Stimulated activated CD4-positive, alpha-beta T cell treated with anti-CD3 and anti-CD28 coated beads, Interleukin-2, amount 100 ng/mL, for 48 hours (primary cell): ENCODE measurements around the gene HAO1.

ENCODE experiments used
- DNase-seq, 2 donors: peaks; one replicate each; pipeline ENCODE4 v3.0.0-alpha.2; 2020

HAO1 gene

DNA sequence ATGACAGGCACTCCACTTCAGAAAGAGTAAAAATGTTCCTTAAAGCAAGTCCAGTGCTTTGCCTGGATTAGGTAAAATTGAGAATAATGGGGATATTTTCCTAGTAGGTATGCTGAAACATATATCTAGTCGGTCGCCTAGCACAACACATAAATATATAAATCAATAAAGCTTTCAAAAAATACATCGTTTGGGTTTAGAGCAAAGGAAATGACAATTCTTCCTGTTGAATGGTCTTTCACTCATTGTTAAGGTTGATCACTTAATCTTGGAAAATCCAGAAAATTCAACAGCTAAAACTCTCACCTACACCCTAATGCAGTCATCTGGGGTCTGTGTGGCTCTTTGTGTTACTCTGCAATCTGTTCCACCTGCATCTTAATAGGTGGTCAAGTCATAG is 13.9 kb downstream of the HAO1 start:
- no peak for DNase-seq

- no peak for DNase-seq
These were observed 15.6 kb downstream of the HAO1 start for GRCh38 chr20:7924692-7925091.

DNA sequence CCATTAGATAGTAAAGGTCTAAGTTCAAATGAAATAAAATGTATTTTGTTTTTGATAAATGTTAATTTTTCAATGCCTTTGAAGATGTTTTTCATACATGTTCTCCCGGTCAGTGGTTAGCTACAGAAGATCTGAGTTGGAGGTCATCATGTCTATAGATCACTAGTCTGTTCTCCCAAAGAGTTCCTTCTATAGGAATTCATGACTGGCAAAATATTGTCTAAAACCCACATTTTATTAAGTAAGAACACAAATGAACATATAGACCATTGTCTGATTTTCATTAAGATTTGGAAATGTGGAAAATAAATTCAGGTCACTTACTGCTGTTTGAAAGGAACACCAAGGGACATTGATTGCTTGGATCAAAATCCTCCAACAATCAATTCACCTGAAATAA is 23.6 kb downstream of the HAO1 start:
- no peak for DNase-seq

GRCh38 chr20:7912551-7912950 is 27.7 kb downstream of the HAO1 start:
- no peak for DNase-seq

GRCh38 chr20:7911586-7912330 is 28.5 kb downstream of the HAO1 start:
- DNase-seq = no peak

GRCh38 chr20:7908905-7909304 is 31.4 kb downstream of the HAO1 start:
- no peak for DNase-seq

DNA sequence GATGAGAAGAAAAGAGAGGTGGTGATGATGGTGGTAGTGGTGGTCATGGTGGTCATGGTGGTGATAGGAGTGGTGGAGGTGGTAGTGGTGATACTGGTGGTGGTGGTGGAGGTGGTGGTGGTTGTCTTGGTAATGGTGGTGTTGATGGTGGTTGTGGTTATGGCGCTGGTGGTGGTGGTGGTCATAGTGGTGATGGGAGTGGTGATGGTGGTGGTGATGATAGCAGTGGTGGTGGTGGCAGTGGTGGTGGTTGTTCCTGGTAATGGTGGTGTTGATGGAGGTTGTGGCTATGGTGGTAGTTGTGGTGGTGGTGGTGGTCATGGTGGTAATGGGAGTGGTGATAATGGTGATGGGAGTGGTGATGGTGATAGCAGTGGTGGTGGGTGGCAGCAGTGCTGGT is 36.8 kb downstream of the HAO1 start:
- DNase-seq = no peak

- DNase-seq = no peak
These were observed 37.4 kb downstream of the HAO1 start for GRCh38 chr20:7902879-7903278.

DNA sequence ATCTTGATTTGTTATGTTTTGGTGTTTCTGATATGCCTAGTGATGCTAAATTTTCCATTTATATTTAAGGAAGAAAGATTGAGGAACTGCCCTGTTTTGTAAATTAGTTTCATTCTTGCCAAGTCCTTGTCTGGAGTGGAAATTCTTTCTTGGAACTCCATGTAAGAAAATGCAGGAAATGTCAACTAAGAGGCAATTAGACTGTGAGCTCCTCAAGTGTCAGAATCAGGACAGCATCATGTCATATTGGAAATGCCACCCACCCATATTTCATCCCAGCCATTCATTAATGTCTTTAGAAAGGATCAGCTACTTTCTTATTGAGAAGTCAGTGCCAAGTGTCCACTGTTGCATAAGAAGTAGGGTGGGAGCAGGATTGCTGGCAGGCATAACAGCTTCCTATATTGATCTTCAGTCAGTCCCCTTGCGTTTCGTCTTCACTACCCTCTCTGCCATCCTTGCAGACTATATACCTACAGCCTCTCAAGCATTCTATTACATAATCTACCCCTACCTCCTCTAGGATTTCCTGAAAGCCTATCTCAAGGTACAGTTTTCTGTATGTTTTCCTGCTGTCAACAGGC is 42.4 kb downstream of the HAO1 start:
- DNase-seq = no peak

DNA sequence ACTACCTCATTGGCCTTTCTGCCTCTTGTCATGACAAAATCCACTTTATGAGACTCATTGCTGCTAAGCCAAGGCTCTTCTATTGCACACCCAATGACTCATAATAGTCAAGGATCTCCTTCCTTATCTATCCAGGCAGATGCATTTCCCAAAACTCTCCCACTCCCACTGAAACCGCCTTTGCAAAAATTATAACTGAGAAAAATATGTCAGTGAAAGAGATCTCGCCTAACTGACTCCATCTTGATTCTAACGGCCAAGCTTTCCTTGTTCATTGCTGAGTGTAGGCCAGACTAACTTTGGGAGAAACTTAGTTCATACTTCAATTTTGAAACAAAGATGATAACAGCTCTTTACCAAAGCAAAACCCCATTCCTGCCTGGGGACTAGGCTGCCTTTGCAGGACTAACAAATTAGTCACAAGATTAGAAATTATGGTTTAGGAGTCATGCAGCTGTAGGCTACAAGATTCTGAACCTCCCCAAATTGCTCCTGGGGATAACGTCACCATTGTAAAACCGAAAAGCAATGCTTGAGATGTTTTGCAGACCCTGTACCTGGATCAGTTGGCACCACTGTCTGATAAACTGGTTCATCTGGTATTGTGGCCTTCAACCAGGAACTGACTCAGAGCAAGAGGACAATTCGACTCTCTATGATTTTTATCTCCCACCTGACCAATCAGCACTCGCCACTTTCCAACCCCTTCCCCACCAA is 47.1 kb downstream of the HAO1 start:
- DNase-seq = no peak

- DNase-seq = no peak
These were observed 48.6 kb downstream of the HAO1 start for GRCh38 chr20:7891705-7892104.

GRCh38 chr20:7889736-7890135 is 50.5 kb downstream of the HAO1 start:
- no peak for DNase-seq

DNA sequence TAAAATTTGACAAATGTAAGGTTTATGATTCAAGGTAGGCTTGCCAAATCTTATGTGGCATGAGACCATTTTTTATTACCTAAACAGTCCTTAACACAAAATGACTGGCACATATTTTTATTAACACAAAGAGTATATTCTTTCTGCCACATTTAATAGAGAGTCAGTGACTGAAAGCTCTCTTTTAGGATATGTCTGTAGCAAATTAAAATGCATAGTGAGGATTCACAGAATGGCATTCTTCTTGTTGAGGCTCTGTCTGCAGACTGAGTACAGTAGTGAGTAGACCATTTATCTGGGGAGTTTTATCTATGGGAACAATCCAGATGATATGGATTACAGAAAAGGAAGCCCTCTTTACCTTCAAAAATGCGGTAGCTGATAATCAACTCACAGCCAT is 56.5 kb downstream of the HAO1 start:
- no peak for DNase-seq

DNA sequence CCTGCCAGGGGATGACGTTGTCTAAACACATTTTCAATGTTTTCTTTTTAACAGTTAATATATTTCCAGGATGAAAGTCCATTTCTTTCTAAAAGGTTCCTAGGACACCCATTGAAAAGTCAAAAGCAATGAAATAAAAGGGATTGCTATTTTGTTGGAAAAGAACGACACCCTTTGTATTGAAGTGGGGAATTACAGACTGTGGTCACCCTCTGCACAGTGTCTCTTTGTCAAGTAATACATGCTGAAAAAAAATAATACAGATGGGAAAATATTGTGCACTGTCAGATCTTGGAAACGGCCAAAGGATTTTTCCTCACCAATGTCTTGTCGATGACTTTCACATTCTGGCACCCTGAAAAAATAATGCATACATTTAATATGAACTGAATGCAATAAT is 56.9 kb downstream of the HAO1 start:
- DNase-seq = no peak

DNA sequence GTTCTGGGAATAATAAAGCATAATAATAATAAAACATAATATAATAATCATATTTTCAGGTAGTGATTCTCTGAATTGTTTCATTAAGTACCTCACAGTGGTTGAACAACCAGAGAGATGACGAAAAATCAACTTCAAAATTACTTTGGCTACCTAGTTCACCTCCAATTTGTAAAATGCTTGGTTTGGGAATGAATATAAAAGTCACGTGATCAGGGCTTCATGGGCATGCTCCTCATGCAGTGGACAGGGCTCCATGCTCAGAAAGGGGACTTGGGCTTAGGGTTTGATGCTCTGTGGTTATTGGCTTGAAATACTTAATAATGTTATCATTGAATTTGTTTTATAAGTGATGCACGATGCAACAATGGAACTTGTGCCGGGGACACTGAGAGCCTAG is 58.2 kb downstream of the HAO1 start:
- DNase-seq = no peak

DNA sequence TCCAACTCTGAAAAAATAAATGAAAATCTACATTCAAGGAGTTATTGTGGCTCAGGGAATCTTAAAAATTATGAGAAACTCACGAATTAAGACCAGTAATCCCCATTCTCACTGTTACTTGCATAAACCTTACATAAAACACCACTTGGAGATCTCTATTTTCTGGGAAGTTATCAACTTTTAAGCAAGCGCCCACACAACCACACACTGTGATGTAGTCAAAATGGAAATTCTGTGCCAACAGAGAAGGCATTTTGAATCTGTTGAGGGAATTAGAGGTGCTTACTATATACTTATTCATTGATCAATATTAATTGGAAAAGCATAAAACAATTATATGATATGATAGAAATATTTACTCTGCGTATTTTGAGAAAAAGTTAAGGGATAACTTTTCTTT is 58.7 kb downstream of the HAO1 start:
- no peak for DNase-seq

DNA sequence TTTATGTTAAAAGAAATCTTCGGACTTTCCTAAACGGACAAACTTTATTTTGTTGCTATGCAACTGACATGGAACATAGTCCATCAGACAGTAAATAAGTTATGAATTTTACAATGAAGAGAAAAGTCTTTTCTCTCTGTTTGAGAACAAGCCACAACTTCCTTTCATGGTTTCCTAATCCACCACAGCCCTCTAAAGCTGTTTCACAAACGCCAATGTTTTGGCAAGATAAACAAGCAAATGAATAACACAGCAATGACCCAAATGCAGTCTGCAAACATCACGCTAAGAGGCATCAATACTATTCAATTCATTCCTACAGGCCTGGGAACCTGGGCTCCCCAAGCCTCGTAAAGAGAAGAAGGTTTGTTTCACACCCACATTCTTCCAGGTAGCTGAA is 60.4 kb downstream of the HAO1 start:
- no peak for DNase-seq

DNA sequence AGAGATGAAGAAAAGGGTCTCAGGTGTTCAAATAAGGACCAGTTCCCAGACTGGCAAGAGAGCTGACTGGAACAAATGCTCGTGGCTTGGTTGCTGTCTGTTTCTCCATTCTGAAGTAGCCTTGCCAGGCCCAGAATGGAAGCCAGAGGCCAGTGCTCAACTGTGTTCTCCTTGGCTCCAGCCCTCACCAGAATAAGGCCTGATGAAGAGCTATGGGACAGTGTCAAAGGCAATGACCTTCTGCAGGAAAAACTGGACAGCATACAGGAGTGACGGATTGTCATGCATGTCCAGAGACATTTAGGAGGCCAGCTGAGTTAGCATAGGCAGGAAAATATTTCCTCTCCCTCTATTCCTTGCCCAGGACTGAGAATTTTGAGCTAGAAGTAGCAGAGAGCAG is 72.2 kb downstream of the HAO1 start:
- DNase-seq = no peak

- DNase-seq = no peak
These were observed 74.0 kb downstream of the HAO1 start for GRCh38 chr20:7866285-7866684.

- DNase-seq = no peak
These were observed 80.9 kb downstream of the HAO1 start for GRCh38 chr20:7859356-7859802.

DNA sequence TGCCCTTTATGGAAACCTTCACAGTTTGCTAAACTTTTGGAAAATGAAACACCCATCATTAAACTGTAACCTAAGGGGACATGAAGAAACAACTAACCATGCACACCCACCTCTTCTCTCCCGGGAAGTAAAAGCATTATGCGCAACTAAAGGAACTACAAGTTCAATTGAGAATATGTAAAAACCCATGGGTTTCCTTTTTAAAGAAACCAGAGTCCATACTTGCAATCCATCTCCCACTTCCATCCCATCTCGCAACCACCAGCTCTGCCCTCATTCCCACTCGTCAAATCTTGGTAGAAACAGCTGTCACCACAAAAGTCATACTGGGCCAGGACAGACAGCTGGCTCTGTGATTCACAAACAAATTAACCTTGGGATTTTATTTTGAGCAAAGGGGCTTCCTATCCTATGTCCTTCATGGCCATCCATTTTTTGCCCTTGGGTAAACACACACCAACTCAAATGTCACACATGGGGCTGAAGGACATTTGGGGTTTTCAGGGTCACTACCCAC is 81.5 kb downstream of the HAO1 start:
- no peak for DNase-seq

DNA sequence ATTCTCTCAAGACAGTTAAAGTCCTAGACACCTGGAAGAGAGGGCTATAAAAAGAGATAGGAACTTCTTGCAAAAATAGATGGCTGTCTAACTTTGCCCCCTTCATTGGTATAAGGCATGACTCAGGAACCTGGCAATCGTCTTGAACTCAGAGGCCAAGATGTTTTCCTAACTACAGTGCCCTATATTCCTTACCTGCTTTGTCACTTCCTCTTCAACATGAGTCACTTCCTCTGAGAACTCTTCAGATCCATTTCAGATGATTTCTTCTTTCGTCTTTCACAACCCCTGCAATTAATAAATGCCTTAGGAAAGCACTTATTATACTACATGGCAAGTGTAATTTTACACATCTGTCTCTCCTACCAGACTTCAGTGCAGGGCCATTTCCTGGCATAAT is 83.5 kb downstream of the HAO1 start:
- DNase-seq = no peak

DNA sequence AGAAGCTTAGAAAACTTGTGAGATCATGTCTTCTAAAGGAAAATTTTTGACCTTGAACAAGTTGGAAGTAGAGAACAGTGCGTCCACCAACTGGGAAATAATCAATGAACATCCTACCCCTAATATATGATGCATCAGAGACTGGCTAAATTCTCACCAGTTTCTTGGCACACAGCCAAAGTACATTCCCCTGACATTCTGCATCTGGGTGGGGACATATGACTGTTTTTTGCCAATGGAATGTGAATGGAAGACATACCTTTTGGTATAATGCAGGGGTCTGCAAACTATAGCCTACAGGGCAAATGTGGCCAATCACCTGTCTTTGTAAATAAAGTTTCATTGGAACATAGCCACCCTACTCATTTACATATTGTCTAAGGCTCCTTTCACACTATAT is 84.7 kb downstream of the HAO1 start:
- DNase-seq = no peak

DNA sequence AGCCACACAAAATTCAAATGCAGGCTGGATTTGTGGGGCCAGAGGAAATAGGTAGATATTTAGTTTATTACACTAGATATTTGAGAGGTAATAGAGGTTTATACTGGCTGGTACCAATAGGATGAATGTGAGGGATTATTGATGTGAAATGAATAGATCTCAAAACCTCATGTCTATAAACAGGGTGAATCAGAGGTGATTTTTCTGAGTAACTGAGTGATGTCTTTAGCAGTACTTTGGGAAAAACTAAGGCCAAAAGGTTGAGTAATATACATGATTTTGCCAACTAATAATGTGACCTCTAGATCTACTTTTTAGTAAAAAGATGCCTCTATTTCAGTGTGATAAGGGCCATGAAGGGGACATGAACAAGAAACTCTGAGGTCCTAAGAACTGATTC is 86.8 kb downstream of the HAO1 start:
- no peak for DNase-seq
